Small intestine (tissue), 7 donors: Measurements from ENCODE around the gene TNIK. TPM values are rescaled to one million over a fixed set of nuclear protein-coding genes. Genes with fewer than 3 reads are reported as not detected.

ENCODE experiments used
- DNase-seq, 2 donors: peaks; one replicate each; pipeline versions ENCODE4 v3.0.0 to v3.0.0-alpha.2; 2013
- FAIRE-seq: peaks from 2 replicates; lab custom pipeline; 2012; peaks lifted over from hg19 to GRCh38; lab: Jason Lieb, UNC
- H3K27ac ChIP-seq, 3 donors: one replicate each; pipeline ENCODE4 v1.5.1; 2013; ENCODE audit warnings: low read length in 2 of 3, mild to moderate bottlenecking in 2 of 3, control low read depth in 1 of 3, inconsistent platforms in 1 of 3, low read depth in 1 of 3, moderate library complexity in 1 of 3
- H3K27me3 ChIP-seq, 3 donors: one replicate each; pipeline ENCODE4 v1.6.1; 2013; ENCODE audit warnings: low read length in 3 of 3, inconsistent platforms in 1 of 3; ENCODE audit not compliant: control insufficient read depth in 3 of 3, insufficient read depth in 3 of 3
- H3K36me3 ChIP-seq, 3 donors: one replicate each; pipeline ENCODE4 v1.6.1; 2013; ENCODE audit warnings: low read length in 3 of 3, inconsistent platforms in 1 of 3, low read depth in 1 of 3, mild to moderate bottlenecking in 1 of 3, moderate library complexity in 1 of 3; ENCODE audit not compliant: control insufficient read depth in 3 of 3, insufficient read depth in 2 of 3
- H3K4me1 ChIP-seq, 3 donors: one replicate each; pipeline ENCODE4 v1.6.1; 2013; ENCODE audit warnings: low read length in 2 of 3, inconsistent platforms in 1 of 3, low read depth in 1 of 3, mild to moderate bottlenecking in 1 of 3, moderate library complexity in 1 of 3; ENCODE audit not compliant: control insufficient read depth in 3 of 3, insufficient read depth in 2 of 3
- H3K4me3 ChIP-seq, 3 donors: one replicate each; pipeline ENCODE4 v1.5.1; 2013; ENCODE audit warnings: low read length in 3 of 3, control low read depth in 1 of 3, inconsistent platforms in 1 of 3, low read depth in 1 of 3, mild to moderate bottlenecking in 1 of 3, moderate library complexity in 1 of 3
- H3K9me3 ChIP-seq, 2 donors: one replicate each; pipeline ENCODE4 v1.6.1; 2013; ENCODE audit warnings: low read depth in 1 of 2, low read length in 1 of 2; ENCODE audit not compliant: control insufficient read depth in 2 of 2, insufficient read depth in 1 of 2
- WGBS, 3 donors: extraction: QIAGEN DNeasy Blood & Tissue Kit; methylation state at CpG; one replicate each; pipeline ENCODE4 v1.1.7; 2013; 5-methylcytosine and 5-hydroxymethylcytosine counted together
- polyA plus RNA-seq, 4 donors: library from polyadenylated mRNA; stranded (reverse) in 3 of 4; unstranded in 1 of 4; fragments of 200-250 nt in 3 of 4; fragments of 120-200 nt in 1 of 4; gene quantifications; one replicate each; pipeline versions ENCODE4 v1.2.1 to v1.2.3, GENCODE V29; 2013
- donor health status: healthy with polysubstance abuse.
- donor health status: control.
- donor health status: control.
- donor health status: Bipolar disorder and iron deficiency.
- donor health status: healthy.

The TNIK gene
- polyA plus RNA-seq, 4 donors, result 14.9 to 38.7 (median 27.5) TPM

- Histone ChIP-seq H3K27me3 (no peaks in the 10 kb centered on the region), H3K4me1 (peaks cover 0 to 16% (median 2%) of the 10 kb centered on the region in 3 donors), H3K4me3 (no peak overlapping the region), H3K36me3 (no peaks in the 10 kb centered on the region), H3K27ac (no peak overlapping the region), H3K9me3 (peaks cover 0 to 16% of the 10 kb centered on the region in 2 donors)
- DNase-seq (peak; percentile 43 to 61), FAIRE-seq (no peak)
- WGBS, 3 donors, result 27 to 32% (median 30%) methylated on average over 6 of the region's 6 CpGs
Measured at GRCh38 chr3:171049861-171050444, 410.3 kb downstream of the TNIK start.

GRCh38 chr3:171046760-171047159 is 413.4 kb downstream of the TNIK start:
- H3K36me3 ChIP-seq, result no peaks in the 10 kb centered on the region
- peaks cover 0 to 12% (median 0%) of the 10 kb centered on the region in 3 donors for H3K4me1 ChIP-seq
- H3K4me3 ChIP-seq, result no peak overlapping the region
- no peaks in the 10 kb centered on the region for H3K27me3 ChIP-seq
- no peak overlapping the region for H3K27ac ChIP-seq
- 70 to 83% (median 81%) methylated on average over 4 of the region's 4 CpGs for WGBS, 3 donors
- FAIRE-seq, result no peak
- peaks cover 0 to 3% of the 10 kb centered on the region in 2 donors for H3K9me3 ChIP-seq
- DNase-seq, result no peak

GRCh38 chr3:171044835-171045793 is 415.1 kb downstream of the TNIK start:
- peak overlapping the region in 1 of 3 donors; percentile 57 for H3K27ac ChIP-seq
- FAIRE-seq (no peak), DNase-seq (peak in 1 of 2 donors; percentile 54)
- H3K27me3 ChIP-seq, result no peaks in the 10 kb centered on the region
- H3K36me3 ChIP-seq, result no peaks in the 10 kb centered on the region
- peaks cover 0 to 12% (median 0%) of the 10 kb centered on the region in 3 donors for H3K4me1 ChIP-seq
- H3K9me3 ChIP-seq, result no peaks in the 10 kb centered on the region
- no peak overlapping the region for H3K4me3 ChIP-seq
- 84 to 86% (median 84%) methylated on average over 14 of the region's 14 CpGs for WGBS, 3 donors

GRCh38 chr3:171044384-171044783 is 415.8 kb downstream of the TNIK start:
- Histone ChIP-seq H3K36me3 (no peaks in the 10 kb centered on the region), H3K9me3 (no peaks in the 10 kb centered on the region), H3K27ac (no peak overlapping the region), H3K4me1 (peaks cover 0 to 10% (median 0%) of the 10 kb centered on the region in 3 donors), H3K27me3 (no peaks in the 10 kb centered on the region), H3K4me3 (no peak overlapping the region)
- no peak for FAIRE-seq
- WGBS, 3 donors, result 21 to 29% (median 24%) methylated on average over 1 of the region's 1 CpG
- no peak for DNase-seq

- no peaks in the 10 kb centered on the region for H3K9me3 ChIP-seq
- WGBS, 3 donors, result 38 to 66% (median 55%) methylated on average over 1 of the region's 1 CpG
- FAIRE-seq, result no peak
- no peak overlapping the region for H3K27ac ChIP-seq
- no peaks in the 10 kb centered on the region for H3K27me3 ChIP-seq
- no peak for DNase-seq
- H3K4me1 ChIP-seq, result peaks cover 0 to 2% (median 2%) of the 10 kb centered on the region in 3 donors
- H3K4me3 ChIP-seq, result no peak overlapping the region
- H3K36me3 ChIP-seq, result no peaks in the 10 kb centered on the region
Measured at GRCh38 chr3:171039674-171040073, 420.5 kb downstream of the TNIK start.

GRCh38 chr3:171038342-171038741 is 421.9 kb downstream of the TNIK start:
- Histone ChIP-seq H3K9me3 (no peaks in the 10 kb centered on the region), H3K4me3 (no peak overlapping the region), H3K4me1 (peaks cover 0 to 2% (median 2%) of the 10 kb centered on the region in 3 donors), H3K36me3 (no peaks in the 10 kb centered on the region), H3K27me3 (no peaks in the 10 kb centered on the region), H3K27ac (no peak overlapping the region)
- no peak for FAIRE-seq
- 3 to 26% (median 17%) methylated on average over 1 of the region's 1 CpG for WGBS, 3 donors
- peak in 1 of 2 donors; percentile 62 for DNase-seq

- Histone ChIP-seq H3K36me3 (no peaks in the 10 kb centered on the region), H3K4me1 (peaks cover 0 to 12% (median 4%) of the 10 kb centered on the region in 3 donors), H3K27ac (peak overlapping the region; percentile 18 to 91 (median 84)), H3K27me3 (peaks cover 0 to 4% (median 0%) of the 10 kb centered on the region in 3 donors), H3K9me3 (no peaks in the 10 kb centered on the region), H3K4me3 (peak overlapping the region in 2 of 3 donors; percentile 37 to 39)
- no peak for FAIRE-seq
- WGBS, 3 donors, result 27 to 50% (median 46%) methylated on average over 8 of the region's 8 CpGs
- peak in 1 of 2 donors; percentile 39 for DNase-seq
Measured at GRCh38 chr3:171028779-171029232, 431.4 kb downstream of the TNIK start.
